Ovary (tissue), 3 donors: Measurements from ENCODE around the gene PRKG1.

ENCODE experiments used
- CTCF ChIP-seq, 3 donors: fragments of 450-650 bp in 2 of 3; fragments of 200-600 bp in 1 of 3; IDR thresholded peaks; one replicate each; pipeline versions ENCODE4 v1.5.1 to v1.8.0; 2016 to 2022; ENCODE audit warnings: antibody characterized with exemption in 3 of 3, mild to moderate bottlenecking in 1 of 3
- EP300 ChIP-seq: sonication (generic); formaldehyde crosslinking; IDR thresholded peaks from one replicate; pipeline ENCODE4 v1.6.1; 2017; ENCODE audit warnings: antibody characterized with exemption
- POLR2A ChIP-seq: fragments of 450-650 bp; IDR thresholded peaks from one replicate; pipeline ENCODE4 v1.6.1; 2017; ENCODE audit warnings: antibody characterized with exemption, mild to moderate bottlenecking, moderate library complexity
- donor health status: DM: no; HTN: no; CAD: no.

DNA sequence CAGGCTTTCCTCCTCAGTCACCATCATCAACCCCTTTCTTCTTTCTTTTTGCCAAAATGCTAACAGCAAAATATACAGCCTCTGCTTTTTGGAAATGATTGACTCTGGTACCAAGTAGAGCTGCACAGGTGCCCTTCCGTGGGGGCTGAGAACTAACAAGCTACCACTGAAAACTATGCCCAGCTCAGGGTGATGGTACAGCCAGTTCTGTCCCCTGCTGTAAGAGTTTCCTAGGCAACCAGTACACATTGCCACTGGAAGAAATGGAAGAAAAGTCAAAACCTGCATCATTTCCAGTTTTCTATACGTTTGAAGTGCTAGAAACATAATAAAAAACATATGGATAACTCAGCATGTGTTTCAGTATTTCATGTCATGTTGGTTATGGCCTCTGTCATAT is 297.5 kb downstream of the PRKG1 start:
- TF ChIP-seq CTCF (IDR thresholded peaks at IDR 0.05), result no peak
- TF ChIP-seq POLR2A, result no peak
- TF ChIP-seq EP300, result no peak
